ENCODE results near the gene IRX6.

DNA sequence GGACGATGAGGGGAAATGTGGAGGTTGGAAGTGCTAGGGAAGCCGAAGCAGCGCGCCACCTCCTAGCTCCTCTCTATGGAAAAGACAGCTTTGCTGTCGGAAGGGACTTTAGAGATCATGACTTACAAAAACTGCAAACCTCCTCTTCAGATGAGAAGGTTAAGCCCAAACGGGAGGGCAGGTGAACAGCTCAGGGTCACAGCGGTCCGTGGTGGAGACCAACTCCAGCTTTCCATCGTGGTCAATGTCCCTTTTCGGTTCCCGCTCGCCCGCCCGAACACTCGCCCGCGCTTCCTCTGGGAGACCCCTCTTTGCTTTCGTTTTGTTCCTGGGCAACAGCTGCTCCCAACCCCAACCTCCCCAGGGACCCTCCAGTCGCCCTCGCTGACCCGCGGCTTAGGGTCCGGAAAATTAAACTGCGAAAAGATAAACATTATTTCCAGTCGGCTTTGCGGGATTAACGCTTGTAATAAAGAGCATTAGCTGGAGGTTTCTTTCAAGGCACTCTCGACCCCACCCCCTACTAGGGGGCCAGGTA is 7.7 kb downstream of the IRX6 start:
- TF ChIP-seq, protein P1, sequence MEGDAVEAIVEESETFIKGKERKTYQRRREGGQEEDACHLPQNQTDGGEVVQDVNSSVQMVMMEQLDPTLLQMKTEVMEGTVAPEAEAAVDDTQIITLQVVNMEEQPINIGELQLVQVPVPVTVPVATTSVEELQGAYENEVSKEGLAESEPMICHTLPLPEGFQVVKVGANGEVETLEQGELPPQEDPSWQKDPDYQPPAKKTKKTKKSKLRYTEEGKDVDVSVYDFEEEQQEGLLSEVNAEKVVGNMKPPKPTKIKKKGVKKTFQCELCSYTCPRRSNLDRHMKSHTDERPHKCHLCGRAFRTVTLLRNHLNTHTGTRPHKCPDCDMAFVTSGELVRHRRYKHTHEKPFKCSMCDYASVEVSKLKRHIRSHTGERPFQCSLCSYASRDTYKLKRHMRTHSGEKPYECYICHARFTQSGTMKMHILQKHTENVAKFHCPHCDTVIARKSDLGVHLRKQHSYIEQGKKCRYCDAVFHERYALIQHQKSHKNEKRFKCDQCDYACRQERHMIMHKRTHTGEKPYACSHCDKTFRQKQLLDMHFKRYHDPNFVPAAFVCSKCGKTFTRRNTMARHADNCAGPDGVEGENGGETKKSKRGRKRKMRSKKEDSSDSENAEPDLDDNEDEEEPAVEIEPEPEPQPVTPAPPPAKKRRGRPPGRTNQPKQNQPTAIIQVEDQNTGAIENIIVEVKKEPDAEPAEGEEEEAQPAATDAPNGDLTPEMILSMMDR (IDR thresholded peaks at IDR 0.05): no peak
- TF ChIP-seq POLR2A (IDR thresholded peaks at IDR 0.05): no peak

Data from uterus (tissue), 2 donors.